Left colon (tissue), 2 donors: ENCODE measurements around the gene TSKU. TPM values are rescaled to one million over a fixed set of nuclear protein-coding genes. Genes with fewer than 3 reads are reported as not detected.

Source experiments
- ATAC-seq: fragments of 200-7000 bp; cut with Tn5 transposase; one replicate; pipeline ENCODE4 v1.9.1; 2020; ENCODE audit warnings: mild to moderate bottlenecking, moderate library complexity
- DNase-seq, 2 donors: peaks; one replicate each; pipeline ENCODE4 v3.0.0-alpha.2; 2020
- intact Hi-C, 2 donors: fragments of 100-400 bp; cut with DNase I in 1 of 2; cut with micrococcal nuclease in 1 of 2; formaldehyde crosslinking; loops; one replicate each; pipeline versions ENCODE4 v1.11.2 to v1.14.0; 2022; cut with DNase I, micrococcal nuclease
- long read RNA-seq: library from polyadenylated mRNA; unstranded; transcript quantifications from one replicate; pipeline ENCODE4 v2.0.0, GENCODE V29; 2021
- total RNA-seq, 2 donors: library from RNA; stranded (reverse); fragmentation: NEBNext Ultra II Directional; extraction: Animal tissue kit (Norgen Biotek cat#: 25700); gene quantifications; one replicate each; pipeline ENCODE4 v1.2.1, GENCODE V29; 2021
- donor health status: DM: no; HTN: no; CAD: no.
- donor health status: DM: yes; HTN: yes; CAD: no.

Gene TSKU, protein sequence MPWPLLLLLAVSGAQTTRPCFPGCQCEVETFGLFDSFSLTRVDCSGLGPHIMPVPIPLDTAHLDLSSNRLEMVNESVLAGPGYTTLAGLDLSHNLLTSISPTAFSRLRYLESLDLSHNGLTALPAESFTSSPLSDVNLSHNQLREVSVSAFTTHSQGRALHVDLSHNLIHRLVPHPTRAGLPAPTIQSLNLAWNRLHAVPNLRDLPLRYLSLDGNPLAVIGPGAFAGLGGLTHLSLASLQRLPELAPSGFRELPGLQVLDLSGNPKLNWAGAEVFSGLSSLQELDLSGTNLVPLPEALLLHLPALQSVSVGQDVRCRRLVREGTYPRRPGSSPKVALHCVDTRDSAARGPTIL
- total RNA-seq = 10 to 100 TPM; 38.4 to 42.6 TPM
- long read RNA-seq, transcript TSKU-201 (2 exons, 2,712 nt) = major isoform, 46 of 73 reads
- long read RNA-seq, partial matches to known transcripts = 0 of 73 reads
- long read RNA-seq, other reads (novel, unspliced or antisense) = 27 of 73 reads

DNA sequence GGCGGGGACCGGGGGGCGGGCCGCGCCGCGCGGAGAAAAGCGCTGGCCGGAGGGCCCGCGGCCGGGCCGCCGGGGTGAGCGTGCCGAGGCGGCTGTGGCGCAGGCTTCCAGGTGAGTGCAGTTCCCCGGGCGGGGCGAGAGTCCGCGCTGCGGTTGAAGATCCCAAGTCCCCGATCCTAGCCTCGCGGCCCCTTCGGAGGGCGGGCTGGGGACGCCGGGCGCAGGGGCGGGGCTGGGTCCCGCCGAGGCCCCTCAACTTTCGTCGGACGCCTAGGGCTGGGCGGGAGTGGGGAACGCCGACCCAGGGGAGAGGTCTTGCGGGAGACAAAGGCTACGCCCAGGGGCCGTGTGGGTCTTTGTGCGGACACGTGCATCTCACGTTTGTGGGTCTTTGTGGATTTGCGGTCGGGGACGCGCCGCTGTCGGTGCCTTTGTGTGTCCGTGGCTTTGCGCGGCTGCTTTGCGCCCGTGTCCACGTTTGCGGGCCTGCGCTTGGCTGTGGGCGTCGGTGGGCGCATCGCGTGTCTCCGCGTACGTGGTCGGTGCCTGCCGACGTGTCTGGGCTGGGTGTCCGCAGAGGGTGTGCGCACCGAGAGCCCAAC lies at the start of gene TSKU:
Gene TSKU, plus strand, starts transcription at position 63 of the 602 bp plus-strand sequence. CDS start 12,261 bp downstream, outside the sequence.
- intact Hi-C loops = no loop called here
- DNase-seq (peak in 1 of 2 donors; percentile 52), ATAC-seq (peak; percentile 28)

DNA sequence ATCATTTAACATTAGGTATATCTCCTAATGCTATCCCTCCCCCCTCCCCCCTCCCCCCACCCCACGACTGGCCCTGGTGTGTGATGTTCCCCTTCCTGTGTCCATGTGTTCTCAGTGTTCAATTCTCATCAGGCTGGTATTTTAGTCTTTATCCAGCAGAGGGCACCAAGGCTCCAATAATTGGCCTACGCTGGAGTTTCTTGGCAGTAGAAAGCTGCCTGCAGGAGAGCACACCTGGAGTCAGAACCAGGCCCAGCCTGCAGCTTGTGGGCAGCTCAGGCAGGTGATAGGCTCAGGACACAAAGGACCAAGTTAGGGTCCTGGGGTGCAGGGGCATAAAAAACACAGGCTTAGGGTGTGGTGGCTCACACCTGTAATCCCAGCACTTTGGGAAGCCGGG lies 49.2 kb upstream of the TSKU start:
- intact Hi-C loops = loop anchor here in 1 of 2 donors (2.0 kb wide), 1 partner anchor 65 kb away; no protein-coding TSS in a partner anchor
- DNase-seq = peak in 1 of 2 donors; percentile 36
- ATAC-seq = peak; percentile 88

DNA sequence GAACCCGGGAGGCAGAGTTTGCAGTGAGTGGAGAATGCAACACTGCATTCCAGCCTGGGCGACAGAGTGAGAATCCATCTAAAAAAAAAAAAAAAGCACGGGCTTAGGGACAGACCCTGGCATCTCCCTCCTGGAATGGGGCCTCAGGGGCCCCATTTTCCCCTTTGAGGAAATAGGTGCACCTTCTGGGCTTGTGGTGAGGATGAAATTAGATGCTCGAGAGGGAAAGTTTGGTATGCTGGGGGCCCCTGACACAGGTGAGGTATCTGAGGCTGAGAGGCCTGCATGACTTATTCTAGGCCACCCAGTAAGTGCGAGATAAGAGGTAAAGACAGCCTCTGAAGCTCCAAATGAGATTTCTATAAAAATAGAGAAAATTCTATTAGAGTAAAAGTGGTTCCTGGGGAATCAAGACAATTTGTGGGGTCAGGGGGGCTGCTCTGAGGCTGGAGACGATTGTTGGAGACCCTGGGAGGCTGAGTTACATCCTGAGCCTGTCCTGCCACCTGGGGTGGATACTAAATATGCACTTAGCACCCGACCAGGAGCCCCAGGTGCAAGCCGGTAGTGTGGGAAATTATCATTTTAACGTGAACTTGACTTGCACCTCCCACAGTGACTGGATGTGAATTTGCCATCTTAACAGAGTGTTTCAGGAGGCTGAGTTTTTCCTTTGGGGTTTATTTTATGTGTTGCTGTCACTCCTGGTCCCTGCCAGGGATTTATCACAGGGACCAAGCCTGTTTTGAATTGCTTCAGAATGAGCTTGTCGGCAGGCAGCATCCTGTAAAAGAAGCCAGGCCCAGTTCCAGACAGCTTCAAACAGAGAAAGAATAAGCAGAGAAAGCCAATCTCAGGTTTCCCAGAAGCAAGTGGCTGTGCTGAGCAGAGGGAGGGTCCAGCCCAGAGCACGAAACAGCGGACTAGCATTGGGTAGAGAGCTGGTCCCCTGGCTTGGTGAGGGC lies 48.4 kb upstream of the TSKU start:
- intact Hi-C loops = loop anchor here (2.0 to 5.0 kb wide), 2 partner anchors 63 to 64 kb away; no protein-coding TSS in a partner anchor
- DNase-seq (no peak), ATAC-seq (no peak)

DNA sequence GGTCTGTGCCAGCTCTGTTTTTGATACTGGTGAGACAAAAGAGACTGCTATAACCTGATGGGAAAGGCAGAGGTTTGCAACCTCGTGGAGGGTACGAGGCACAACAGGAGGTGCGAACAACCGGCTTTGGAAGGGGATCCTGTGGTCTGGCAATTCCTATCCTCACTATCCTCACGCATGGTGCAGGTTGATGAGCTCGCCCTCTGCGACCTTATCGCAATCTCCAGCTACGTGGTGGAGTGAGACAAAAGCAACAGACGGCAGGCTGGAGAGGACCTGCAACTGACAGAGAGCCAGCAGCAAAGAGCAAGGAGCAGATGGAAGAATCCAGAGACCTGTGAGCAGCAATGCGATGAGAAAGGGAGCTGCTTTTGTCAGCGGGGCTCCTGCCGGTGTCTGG lies 47.3 kb upstream of the TSKU start:
- ATAC-seq (no peak), DNase-seq (no peak)
- intact Hi-C loops = loop anchor here (2.0 to 5.0 kb wide), 2 partner anchors 61 to 63 kb away; no protein-coding TSS in a partner anchor

DNA sequence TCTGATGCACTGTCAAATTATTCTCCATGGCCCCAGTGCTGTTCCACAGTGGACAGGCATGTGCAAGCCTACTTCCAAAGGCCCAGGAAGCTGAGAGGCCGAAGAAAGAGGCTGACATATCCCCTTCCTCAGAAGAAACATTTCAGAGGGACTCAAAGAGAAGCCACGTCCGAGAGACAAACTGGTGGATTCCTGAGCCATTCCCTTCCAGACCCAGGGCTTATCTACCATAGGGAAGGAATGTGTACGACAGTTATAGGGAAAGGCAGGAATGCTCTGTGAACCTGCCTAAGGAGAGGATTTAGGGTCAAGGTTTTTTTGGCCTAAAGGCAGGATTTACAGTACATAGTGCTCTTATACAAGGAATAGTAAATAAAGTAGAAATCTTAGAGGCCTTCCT lies 46.9 kb upstream of the TSKU start:
- intact Hi-C loops = loop anchor here in 1 of 2 donors (5.0 kb wide), 1 partner anchor 61 kb away; no protein-coding TSS in a partner anchor
- ATAC-seq = no peak
- no peak for DNase-seq

DNA sequence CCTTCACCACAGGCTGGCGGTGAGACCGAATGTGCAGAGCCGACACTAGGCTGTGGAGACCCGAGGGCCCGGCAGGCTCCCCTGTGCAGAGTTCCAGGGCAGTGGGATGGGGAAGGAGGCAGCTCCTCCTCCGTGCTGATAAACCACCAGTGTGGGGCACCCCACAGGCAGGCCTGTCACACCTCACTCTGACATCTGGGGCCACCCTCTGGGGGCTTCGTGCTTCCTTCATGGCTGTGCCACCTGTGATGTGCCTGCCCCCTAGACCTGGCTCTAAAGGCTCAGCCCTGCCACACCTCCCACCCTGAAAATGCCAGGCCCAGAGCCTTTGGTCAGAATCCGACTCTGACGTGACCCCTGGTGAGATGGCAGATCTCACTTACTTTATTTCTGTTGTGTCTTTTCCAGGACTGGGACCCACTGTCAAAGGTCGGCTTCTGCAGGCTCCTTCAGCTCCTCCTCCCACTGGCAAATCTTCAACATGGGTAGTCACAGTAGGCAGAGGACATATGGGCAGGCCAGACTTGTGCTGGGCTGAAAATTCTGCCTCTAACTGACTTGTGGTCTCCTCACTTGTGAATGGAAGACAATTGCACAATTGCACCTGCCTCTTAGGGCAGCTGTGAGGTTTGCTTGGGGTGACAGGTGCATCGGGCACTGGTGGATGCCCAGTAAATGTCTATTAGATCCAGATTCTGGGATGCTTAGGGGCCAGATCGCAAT lies 46.2 kb upstream of the TSKU start:
- intact Hi-C loops = loop anchor here in 1 of 2 donors (5.0 kb wide), 1 partner anchor 60 kb away; no protein-coding TSS in a partner anchor
- ATAC-seq = no peak
- no peak for DNase-seq

DNA sequence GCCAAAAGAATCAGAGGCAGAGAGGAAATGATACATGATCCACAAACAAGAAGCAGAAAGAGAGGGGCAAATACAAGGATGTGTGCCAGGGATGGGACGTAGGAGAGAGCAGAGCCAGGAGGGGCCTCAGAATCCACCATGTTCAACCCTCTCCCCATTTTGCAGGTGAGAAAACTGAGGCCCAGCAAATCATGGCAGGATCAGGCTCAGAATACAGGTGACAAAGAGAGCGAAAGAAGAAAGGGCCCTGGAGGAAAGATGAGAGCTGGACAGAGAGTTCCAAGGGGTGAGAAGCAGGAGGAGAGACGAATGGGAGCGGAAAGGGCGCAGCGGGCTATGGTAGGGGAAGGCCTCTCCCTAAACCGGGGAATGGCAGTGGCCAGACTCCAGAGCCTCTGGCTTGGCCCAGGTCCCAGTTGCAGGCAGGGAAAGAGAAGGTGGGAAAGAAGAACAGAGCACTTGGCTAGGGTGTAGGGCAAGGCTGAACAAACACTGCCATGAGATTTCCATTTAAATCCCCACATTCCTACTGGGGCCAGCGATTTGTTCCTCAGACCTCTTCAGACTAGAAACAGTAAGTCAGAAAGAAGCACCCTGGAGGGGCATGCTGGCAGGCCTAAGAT lies 44.4 kb upstream of the TSKU start:
- no peak for ATAC-seq
- intact Hi-C loops = loop anchor here in 1 of 2 donors (5.0 kb wide), 1 partner anchor 59 kb away; no protein-coding TSS in a partner anchor
- no peak for DNase-seq

DNA sequence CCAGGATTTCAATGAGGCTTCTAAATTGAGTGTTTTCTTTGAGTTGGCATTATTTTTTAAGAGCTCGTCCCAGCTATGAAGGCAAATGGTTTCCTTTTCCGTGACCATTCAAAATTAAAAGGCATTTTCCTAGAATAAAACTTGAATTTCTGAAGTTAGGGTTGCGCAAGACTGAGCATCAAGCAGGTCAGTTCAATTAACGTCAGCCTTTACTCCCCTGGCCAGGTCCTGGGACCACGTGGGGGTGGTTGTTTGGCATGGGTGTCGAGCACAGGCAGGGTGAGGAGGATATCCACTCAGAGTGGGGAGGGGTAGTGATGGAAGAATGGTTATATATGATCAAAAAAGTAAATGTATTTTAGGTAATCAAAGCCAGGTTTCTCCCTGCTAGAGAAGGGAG lies 43.4 kb upstream of the TSKU start:
- no peak for DNase-seq
- ATAC-seq = no peak
- intact Hi-C loops = loop anchor here in 1 of 2 donors (5.0 kb wide), 1 partner anchor 58 kb away; no protein-coding TSS in a partner anchor

DNA sequence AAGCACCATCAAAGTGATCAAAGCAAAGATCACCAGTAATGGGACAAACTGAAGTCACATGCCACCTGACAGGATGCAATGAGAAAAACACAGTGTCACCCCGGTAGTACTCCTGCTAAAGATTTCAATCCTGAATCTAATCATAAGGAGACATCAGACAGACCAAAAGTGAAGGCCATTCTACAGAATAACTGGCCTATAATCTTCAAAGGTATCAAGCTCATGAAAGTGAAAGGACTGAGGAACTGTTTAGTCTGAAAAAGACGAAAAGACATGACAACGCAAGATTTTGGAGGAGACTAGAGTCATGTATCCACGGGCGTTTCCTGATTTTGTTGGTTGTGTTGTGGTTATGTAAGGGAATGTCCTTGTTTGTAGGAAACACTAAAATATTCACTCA lies 42.4 kb upstream of the TSKU start:
- intact Hi-C loops = no loop called here
- no peak for DNase-seq
- no peak for ATAC-seq

DNA sequence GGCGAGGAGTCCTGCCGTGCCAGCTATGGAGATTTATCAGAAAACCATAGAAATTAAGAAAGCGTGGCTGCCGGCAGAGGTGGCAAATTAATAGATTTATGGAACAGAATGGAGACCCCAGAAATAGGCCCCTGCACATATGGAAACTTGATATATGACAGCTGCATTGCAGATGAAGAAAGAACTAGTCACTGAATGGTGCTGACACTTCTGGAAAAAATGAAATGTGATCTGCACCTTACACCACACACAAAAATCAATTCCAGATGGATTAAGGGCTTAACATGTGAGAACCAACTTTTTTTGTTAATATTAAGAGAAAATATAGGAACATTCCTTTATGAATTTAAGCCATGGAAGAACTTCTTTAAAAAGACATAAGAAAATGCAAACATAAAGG lies 40.3 kb upstream of the TSKU start:
- DNase-seq (no peak), ATAC-seq (no peak)
- intact Hi-C loops = no loop called here

DNA sequence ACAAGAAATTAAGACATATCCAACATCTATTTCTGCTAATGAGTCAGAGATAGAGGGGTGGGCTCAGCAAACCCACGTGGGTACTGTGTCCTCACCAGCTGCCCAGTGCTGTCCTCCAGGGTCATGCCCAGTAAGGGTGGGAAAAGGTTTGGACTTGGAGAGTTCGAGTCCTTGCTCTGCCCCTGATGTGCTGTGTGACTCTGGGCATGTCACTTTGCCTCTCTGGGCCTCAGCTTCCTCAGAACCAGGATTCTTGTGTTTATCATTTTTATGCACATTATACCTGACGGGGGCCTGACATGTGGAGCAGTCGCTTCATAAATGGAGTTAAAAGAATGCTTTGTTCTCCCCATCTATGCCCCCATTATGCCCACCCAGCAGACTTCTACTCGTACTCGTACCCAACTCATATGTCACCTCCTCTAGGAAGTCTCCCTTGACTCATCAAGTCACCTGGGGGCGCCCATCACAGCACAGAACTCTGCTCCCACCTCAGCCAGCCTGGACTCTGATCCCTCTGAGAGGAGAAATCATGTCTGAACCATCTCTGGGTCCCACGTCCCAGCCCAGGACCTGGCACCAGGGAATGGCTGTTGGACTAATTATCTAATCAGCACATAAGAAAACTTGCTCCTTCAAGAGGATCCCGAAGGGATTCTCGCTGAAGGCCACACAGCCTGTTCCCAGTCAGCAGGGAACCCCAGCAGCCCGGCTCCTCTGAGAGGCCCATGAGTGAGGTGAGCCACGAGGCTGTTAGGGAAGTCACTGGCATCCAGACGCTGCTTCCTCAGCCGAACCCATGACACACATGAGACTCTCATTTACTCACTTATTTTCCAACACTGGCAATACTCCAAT lies 38.7 kb upstream of the TSKU start:
- intact Hi-C loops = no loop called here
- no peak for ATAC-seq
- no peak for DNase-seq

DNA sequence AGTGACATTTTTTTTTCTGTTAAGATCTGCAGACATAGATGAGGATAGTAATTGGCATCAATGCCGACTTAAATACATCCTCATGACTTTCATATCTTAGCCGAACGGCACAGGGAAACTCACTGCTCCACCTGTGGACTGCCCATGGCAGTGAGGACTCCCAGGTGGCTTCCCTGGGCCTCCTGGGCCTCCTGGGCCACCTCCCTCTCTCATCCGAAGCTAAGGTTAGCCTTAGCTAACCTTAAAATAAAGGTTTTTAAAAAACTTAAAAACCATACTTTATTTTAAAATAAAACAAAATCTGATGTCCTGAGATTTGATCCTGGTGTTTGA lies 38.1 kb upstream of the TSKU start:
- DNase-seq = no peak
- intact Hi-C loops = no loop called here
- ATAC-seq = peak; percentile 13

DNA sequence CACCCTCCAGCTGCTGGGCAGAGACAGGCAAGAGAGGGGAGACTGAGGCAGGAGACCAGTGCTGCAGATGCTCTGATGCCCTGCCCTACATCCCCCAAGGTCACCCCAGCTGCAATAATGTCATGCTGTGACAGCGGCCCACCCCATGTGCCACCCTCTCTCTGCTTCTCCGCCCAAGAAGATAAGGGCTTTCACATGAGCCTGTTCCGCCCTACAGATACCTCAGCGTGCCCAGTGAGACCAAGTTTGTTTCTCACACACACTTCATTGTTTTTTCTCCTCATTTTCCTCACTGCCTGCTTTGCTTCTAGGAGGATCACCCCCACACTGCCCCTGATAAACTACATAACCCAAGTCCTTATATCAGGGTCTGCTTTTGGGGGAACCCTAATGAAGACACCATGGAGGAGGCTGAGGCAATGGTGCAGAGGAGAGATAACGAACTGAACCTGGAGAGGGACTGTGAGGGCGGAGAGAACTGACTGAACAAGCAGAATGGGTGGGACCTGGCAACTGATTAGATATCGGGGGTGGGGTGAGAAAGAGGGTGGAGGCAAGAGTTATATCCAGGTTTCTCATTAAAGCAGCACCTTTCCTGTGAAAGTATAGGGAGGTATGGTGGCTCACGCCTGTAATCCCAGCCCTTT lies 37.5 kb upstream of the TSKU start:
- ATAC-seq (peak; percentile 88), DNase-seq (peak; percentile 67 to 82)
- intact Hi-C loops = no loop called here

DNA sequence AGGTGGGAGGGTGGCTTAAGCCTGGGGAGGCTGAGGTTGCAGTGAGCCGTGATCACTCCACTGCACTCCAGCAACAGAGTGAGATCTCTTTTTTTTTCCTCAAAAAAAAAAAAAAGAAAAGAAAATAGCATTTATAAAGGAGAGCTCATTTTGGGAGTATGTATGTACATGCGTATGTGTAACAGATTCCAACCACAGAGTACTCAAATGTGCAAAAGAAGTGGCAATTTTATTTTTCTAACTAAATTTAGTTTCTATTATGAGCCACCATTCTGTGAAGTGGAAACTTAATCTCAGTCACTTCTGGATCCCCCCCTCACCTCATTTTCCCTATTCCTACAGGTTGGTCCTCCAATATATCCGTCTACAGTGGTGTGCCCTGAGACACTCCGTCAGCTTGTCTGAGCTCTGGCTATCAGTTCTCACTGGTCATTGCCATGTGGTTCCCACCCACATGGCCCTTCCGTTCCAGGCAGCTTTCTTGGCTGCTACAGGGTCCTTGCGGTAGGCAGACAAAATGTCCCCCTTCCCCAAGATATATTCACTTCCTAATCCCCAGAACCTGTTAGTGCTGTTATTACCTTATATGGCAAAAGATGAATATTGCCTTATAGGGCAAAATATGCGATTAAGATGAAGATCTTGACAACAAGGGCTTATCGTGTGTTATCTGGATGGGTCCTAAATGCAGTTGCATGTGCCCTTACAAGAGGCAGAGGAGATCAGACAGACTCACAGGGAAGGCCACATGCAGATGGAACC lies 35.8 kb upstream of the TSKU start:
- no peak for DNase-seq
- intact Hi-C loops = no loop called here
- no peak for ATAC-seq

DNA sequence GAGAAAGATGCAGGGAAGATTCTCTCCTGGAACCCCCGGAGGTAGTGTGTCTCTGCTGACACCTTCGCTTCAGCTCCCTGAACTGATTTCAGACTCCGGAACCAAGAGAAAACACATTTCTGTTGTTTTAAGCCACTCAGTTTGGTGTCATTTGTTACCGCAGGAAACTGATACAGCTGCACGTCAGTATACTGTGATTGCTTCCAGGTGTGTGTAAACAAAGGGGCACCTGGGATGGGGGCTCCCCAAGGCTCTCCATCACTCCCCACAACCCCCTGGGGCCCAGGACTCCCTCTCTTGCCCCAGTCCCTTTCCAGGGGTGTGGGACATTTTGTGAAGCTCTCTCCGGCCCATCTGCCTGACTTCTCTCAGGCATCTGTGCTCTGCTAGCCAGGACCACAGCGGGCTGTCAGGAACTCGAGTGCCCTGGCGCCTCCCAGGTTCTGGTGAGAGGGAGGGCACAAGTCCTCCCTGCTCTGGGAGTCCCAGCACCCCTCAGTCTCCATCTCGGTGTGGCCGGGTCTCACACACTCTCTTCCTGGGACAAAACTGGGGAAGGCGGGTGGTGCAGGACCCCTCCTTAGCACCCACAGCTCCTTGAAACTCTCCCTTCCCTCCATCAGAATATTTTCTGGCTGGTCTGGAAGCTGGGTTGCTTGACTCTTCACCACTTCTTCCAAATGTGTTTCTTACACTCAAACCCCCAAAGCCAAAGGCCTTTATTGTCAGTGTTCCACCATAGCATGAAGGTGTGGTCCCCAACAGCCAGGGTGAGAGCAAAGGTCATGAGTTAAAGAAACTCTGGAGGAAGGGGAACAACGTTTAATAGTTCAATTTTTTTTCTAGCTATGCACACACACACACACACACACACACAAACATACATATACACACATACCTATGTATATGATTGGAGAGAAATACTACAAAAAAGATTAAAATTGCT lies 35.0 kb upstream of the TSKU start:
- DNase-seq = no peak

More for the DNA sequence above, 35.0 kb upstream of the TSKU start:
- ATAC-seq = peak; percentile 24
- intact Hi-C loops = no loop called here
